Heart right ventricle (tissue), 16 donors: ENCODE results near the gene CCDC106. TPM values are rescaled to one million over a fixed set of nuclear protein-coding genes. Genes with fewer than 3 reads are reported as not detected.

ENCODE experiments used
- ATAC-seq, 8 donors: fragments of 200-7000 bp; cut with Tn5 transposase; one replicate each; pipeline ENCODE4 v1.9.1; 2020; ENCODE audit warnings: mild to moderate bottlenecking in 8 of 8, moderate library complexity in 8 of 8, moderate number of reproducible peaks in 1 of 8
- DNase-seq, 2 donors: peaks; one replicate each; pipeline ENCODE4 v3.0.0-alpha.2; 2020
- H3K27ac ChIP-seq, 10 donors: fragments of 200-600 bp; sonication (generic) in 2 of 10; one replicate each; pipeline versions ENCODE4 v1.5.0 to v1.8.0; 2020 to 2022; ENCODE audit warnings: mild to moderate bottlenecking in 3 of 10
- H3K27me3 ChIP-seq, 7 donors: fragments of 200-600 bp; one replicate each; pipeline ENCODE4 v1.8.0; 2021 to 2022; ENCODE audit warnings: mild to moderate bottlenecking in 2 of 7
- H3K36me3 ChIP-seq, 9 donors: fragments of 200-600 bp; sonication (generic) in 1 of 9; one replicate each; pipeline versions ENCODE4 v1.5.0 to v1.8.0; 2020 to 2022; ENCODE audit warnings: mild to moderate bottlenecking in 2 of 9
- H3K4me1 ChIP-seq, 9 donors: fragments of 200-600 bp; sonication (generic) in 1 of 9; one replicate each; pipeline versions ENCODE4 v1.5.0 to v1.8.0; 2020 to 2022; ENCODE audit warnings: mild to moderate bottlenecking in 4 of 9
- H3K4me3 ChIP-seq, 10 donors: fragments of 200-600 bp; sonication (generic) in 2 of 10; one replicate each; pipeline versions ENCODE4 v1.5.0 to v1.8.0; 2020 to 2022; ENCODE audit warnings: mild to moderate bottlenecking in 7 of 10, moderate library complexity in 2 of 10
- H3K9me3 ChIP-seq, 11 donors: fragments of 200-600 bp in 10 of 11; sonication (generic) in 2 of 11; one replicate each; pipeline versions ENCODE4 v1.5.0 to v1.8.0; 2013 to 2022; ENCODE audit warnings: mild to moderate bottlenecking in 2 of 11, control low read depth in 1 of 11, moderate library complexity in 1 of 11
- CTCF ChIP-seq, 9 donors: fragments of 200-600 bp; sonication (generic) in 2 of 9; IDR thresholded peaks; one replicate each; pipeline versions ENCODE4 v1.5.0 to v1.8.0; 2021 to 2022; ENCODE audit warnings: antibody characterized with exemption in 9 of 9, mild to moderate bottlenecking in 5 of 9, moderate library complexity in 1 of 9
- WGBS, 2 donors: extraction: QIAGEN DNeasy Blood & Tissue Kit; methylation state at CpG; one replicate each; pipeline ENCODE4 v1.1.7; 2013; ENCODE audit warnings: inconsistent platforms in 1 of 2; 5-methylcytosine and 5-hydroxymethylcytosine counted together
- intact Hi-C, 10 donors: fragments of 100-400 bp; cut with DNase I; formaldehyde crosslinking; loops; one replicate each; pipeline versions ENCODE4 v1.11.1 to v1.14.2; 2022
- polyA plus RNA-seq, 2 donors: library from polyadenylated mRNA; stranded (reverse); fragments of 200-250 nt; gene quantifications; one replicate each; pipeline ENCODE4 v1.2.3, GENCODE V29; 2013
- total RNA-seq, 10 donors: library from RNA; stranded (reverse); fragmentation: NEBNext Ultra II Directional in 3 of 10; extraction: Animal tissue kit (Norgen Biotek cat#: 25700) in 3 of 10; gene quantifications; one replicate each; pipeline versions ENCODE4 v1.2.1 to v1.2.4, GENCODE V29; 2021 to 2023
- donor health status: Arrhythmogenic right ventricular cardiomyopathy.
- donor health status: ischemic (EF 13 %, LVEDD 7.1; RV severe dilation, severe dysfunction).
- donor health status: healthy with polysubstance abuse.
- donor health status: DM: no; HTN: yes; CAD: no.
- donor health status: DM: no; HTN: no; CAD: no.
- donor health status: ischemic (EF 25% LVEDD 6.9; RV normal size, moderate dysfunction).
- donor health status: ischemic (EF 25% LVEDD 5.7; RV mildly dilated, moderate dysfunction).
- donor health status: healthy.
- donor health status: DM: yes; HTN: yes; CAD: no.
- donor health status: Ischemic cardiomyopathy.
- donor health status: ischemic (EF 35%, LVEDD 5.7; RV mildly dilated, moderate dysfunction).
- donor health status: nonischemic (EF 11% LVEDD 7.7; RV severe dilation, severe dysfunction).
- donor health status: DM: yes; HTN: yes; CAD: no.
- donor health status: PGD.
- donor health status: ischemic (EF 29% LVEDD 5.4; RV normal size, mild dysfunction).
- donor health status: nonischemic (EF 23%, LVEDD 6.1; RV moderate dilation, normal function).

CCDC106 gene
- total and polyA plus RNA-seq, 12 donors: 12.1 to 29.6 (median 14.4) TPM

- TF ChIP-seq CTCF (IDR thresholded peaks at IDR 0.05): no peak
- Histone ChIP-seq H3K4me3 (peak within 1 kb of the TSS; percentile 32 to 63 (median 58)), H3K27me3 (no peaks in the 10 kb centered on the region), H3K4me1 (peaks cover 5 to 44% (median 15%) of the 10 kb centered on the region in 9 donors), H3K27ac (peak within 1 kb of the TSS; percentile 85 to 97 (median 92)), H3K9me3 (no peaks in the 10 kb centered on the region), H3K36me3 (peaks cover 0 to 19% (median 7%) of the 10 kb centered on the region in 9 donors)
- intact Hi-C loops: loop anchor here in 4 of 10 donors (1.0 to 5.0 kb wide), 5 partner anchors 18 to 112 kb away; partner anchors contain the start of gene FIZ1 (in 1 of the 4)
- peak; percentile 92 to 97 (median 95) for ATAC-seq
- peak; percentile 93 to 95 for DNase-seq
- 1% methylated on average over 51 to 56 of the region's 56 CpGs for WGBS, 2 donors
Measured at GRCh38 chr19:55624109-55625003, 23.7 kb upstream of the CCDC106 start, which contains the start of gene ZNF784. ZNF784 (minus strand) TSS chr19:55624566; CDS start chr19:55624561, 5 bp downstream.

GRCh38 chr19:55625004-55625326 lies 23.0 kb upstream of the CCDC106 start:
- 55 to 56% methylated on average over 11 of the region's 11 CpGs for WGBS, 2 donors
- peak overlapping the region in 7 of 10 donors; percentile 85 to 97 (median 94) for H3K27ac ChIP-seq
- H3K4me1 ChIP-seq: peaks cover 5 to 38% (median 15%) of the 10 kb centered on the region in 9 donors
- ATAC-seq (no peak), DNase-seq (no peak)
- H3K4me3 ChIP-seq: peak overlapping the region; percentile 32 to 63 (median 58)
- intact Hi-C loops: loop anchor here in 4 of 10 donors (2.0 to 5.0 kb wide), 4 partner anchors 18 to 113 kb away; no protein-coding TSS in a partner anchor
- H3K36me3 ChIP-seq: peaks cover 0 to 19% (median 7%) of the 10 kb centered on the region in 9 donors
- TF ChIP-seq CTCF (IDR thresholded peaks at IDR 0.05): no peak
- H3K9me3 ChIP-seq: no peaks in the 10 kb centered on the region
- H3K27me3 ChIP-seq: no peaks in the 10 kb centered on the region

GRCh38 chr19:55626350-55626749 lies 21.7 kb upstream of the CCDC106 start:
- H3K4me1 ChIP-seq: peaks cover 5 to 24% (median 15%) of the 10 kb centered on the region in 9 donors
- no peaks in the 10 kb centered on the region for H3K9me3 ChIP-seq
- H3K27me3 ChIP-seq: no peaks in the 10 kb centered on the region
- H3K27ac ChIP-seq: no peak overlapping the region
- TF ChIP-seq CTCF (IDR thresholded peaks at IDR 0.05): no peak
- no peak for DNase-seq
- peaks cover 0 to 15% (median 7%) of the 10 kb centered on the region in 9 donors for H3K36me3 ChIP-seq
- no peak for ATAC-seq
- no peak overlapping the region for H3K4me3 ChIP-seq
- 89 to 94% methylated on average over 11 of the region's 11 CpGs for WGBS, 2 donors
- intact Hi-C loops: loop anchor here in 3 of 10 donors (5.0 kb wide), 2 partner anchors 109 to 114 kb away; no protein-coding TSS in a partner anchor

GRCh38 chr19:55632463-55632834 lies 15.6 kb upstream of the CCDC106 start:
- Histone ChIP-seq H3K4me3 (no peak overlapping the region), H3K27ac (peak overlapping the region in 1 of 10 donors; percentile 31), H3K9me3 (no peaks in the 10 kb centered on the region), H3K36me3 (no peaks in the 10 kb centered on the region), H3K4me1 (peaks cover 7 to 37% (median 26%) of the 10 kb centered on the region in 9 donors), H3K27me3 (no peaks in the 10 kb centered on the region)
- WGBS, 2 donors: 24 to 28% methylated on average over 3 of the region's 3 CpGs
- intact Hi-C loops: loop anchor here in 4 of 10 donors (2.0 to 10.0 kb wide), 5 partner anchors 115 to 488 kb away; partner anchors contain the start of gene TNNT1 (in 1 of the 4)
- ATAC-seq (peak; percentile 27 to 73 (median 49)), DNase-seq (peak in 1 of 2 donors; percentile 92)
- TF ChIP-seq CTCF (IDR thresholded peaks at IDR 0.05): peak; percentile 82 to 94 (median 86)
